ENCODE measurements around the gene PAX9.

DNA sequence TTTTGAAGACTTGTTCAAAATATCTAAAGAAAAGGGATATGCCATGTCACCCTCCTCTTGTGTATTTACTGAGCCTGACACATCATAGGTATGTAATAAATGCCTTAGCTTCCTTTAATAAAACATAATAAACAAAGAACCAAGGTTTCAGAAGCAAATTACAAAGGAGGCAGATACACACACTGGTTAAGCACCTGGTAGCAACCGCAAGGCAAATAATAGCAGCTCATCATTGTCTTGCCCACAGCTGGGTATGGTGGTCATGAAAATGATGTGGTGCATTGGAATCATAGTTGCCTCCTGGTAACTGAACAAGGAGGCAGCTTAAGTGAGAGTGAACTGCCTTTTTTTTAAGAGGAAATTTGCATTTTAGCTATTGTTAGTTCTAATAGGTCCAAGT lies 39.0 kb downstream of the PAX9 start:
- TF ChIP-seq, protein P1, sequence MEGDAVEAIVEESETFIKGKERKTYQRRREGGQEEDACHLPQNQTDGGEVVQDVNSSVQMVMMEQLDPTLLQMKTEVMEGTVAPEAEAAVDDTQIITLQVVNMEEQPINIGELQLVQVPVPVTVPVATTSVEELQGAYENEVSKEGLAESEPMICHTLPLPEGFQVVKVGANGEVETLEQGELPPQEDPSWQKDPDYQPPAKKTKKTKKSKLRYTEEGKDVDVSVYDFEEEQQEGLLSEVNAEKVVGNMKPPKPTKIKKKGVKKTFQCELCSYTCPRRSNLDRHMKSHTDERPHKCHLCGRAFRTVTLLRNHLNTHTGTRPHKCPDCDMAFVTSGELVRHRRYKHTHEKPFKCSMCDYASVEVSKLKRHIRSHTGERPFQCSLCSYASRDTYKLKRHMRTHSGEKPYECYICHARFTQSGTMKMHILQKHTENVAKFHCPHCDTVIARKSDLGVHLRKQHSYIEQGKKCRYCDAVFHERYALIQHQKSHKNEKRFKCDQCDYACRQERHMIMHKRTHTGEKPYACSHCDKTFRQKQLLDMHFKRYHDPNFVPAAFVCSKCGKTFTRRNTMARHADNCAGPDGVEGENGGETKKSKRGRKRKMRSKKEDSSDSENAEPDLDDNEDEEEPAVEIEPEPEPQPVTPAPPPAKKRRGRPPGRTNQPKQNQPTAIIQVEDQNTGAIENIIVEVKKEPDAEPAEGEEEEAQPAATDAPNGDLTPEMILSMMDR (IDR thresholded peaks at IDR 0.05): no peak
- TF ChIP-seq POLR2A (IDR thresholded peaks at IDR 0.05) (no peak), POLR2AphosphoS5 (IDR thresholded peaks at IDR 0.05) (no peak)
